ENCODE data around the gene SOHLH1.
A peak's percentile ranks its signal among the peaks of the same experiment; 100 is the strongest.

The SOHLH1 gene

DNA sequence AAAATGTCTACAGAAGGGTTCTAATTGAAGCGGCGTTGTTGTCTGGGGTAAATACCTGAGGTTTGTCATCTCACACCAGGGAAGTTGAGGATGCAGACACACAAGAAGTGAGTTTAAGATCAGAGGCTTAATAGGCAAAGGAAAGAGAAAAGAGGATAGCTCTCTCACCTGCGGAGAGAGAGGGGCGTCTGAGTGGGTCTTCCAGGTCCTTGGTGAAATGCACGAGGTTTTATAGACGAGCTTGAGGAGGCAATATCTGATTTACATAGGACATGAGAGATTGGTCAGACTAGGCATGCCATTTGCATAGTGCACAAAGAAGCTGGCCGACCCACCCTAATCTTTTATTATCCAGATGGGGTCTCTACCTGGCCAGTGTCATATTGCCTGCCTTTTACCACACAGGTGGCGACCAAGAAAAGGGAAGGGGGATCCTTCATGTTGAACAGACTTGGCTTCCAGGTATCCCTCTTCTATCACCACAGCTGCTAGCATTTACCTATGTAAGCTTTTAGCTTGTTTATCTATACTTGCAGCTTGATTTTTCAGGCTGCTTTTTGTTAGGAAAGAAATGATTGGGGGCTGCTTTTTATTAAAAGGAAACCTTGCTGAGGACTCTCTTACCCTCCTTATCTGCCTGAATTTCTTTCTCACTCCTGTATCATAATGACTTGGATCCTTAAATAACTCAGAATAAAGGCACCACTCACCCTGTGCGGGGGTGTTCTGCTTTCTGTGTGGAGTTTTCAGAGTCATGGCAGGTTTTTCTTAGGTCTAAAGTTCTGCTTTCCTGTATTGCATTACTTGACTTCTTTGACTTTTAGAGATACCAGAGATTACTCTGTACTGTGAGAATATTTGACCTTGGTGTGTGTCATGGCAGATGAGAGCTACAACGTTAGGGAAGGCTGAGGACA is 50.5 kb downstream of the SOHLH1 start:
- Histone ChIP-seq H3K9ac (ENCODE audit: low read length in 5 of 5) (no peak overlapping the region), H3K4me3 (ENCODE audit: low read depth in 1 of 5, low read length in 5 of 5) (no peak overlapping the region), H3K27me3 (ENCODE audit: control insufficient read depth in 5 of 5, insufficient read depth in 4 of 5, low read length in 5 of 5) (no peaks in the 10 kb centered on the region), H3K9me3 (ENCODE audit: control insufficient read depth in 5 of 5, low read length in 5 of 5) (peaks cover 22 to 54% (median 44%) of the 10 kb centered on the region in 5 donors), H3K36me3 (ENCODE audit: control insufficient read depth in 5 of 5, insufficient read depth in 5 of 5, low read length in 5 of 5) (no peaks in the 10 kb centered on the region), H3K27ac (ENCODE audit: low read depth, low read length) (no peak overlapping the region), H3K4me1 (ENCODE audit: control insufficient read depth in 5 of 5, insufficient read depth in 5 of 5, low read length in 5 of 5) (no peaks in the 10 kb centered on the region)

DNA sequence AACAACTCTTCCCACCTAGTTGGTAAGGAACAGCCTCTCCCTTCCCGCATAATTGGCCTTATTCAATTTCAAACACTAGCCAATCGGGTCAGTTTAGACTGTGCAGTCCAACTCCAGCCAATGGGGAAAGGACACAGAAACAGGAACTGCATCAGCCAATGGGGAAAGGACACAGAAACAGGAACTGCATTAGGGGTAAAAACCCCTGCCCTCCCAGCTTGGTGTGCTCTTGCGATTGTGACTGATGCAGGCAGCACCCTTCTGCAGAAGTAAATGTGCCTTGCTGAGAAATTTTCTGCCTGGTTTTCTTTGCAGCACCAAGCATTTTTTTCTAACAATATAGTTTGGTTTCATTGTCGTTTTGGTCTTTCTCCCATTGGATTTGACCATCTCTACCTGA is 51.4 kb downstream of the SOHLH1 start:
- H3K4me1 ChIP-seq (ENCODE audit: control insufficient read depth in 5 of 5, insufficient read depth in 5 of 5, low read length in 5 of 5), result no peaks in the 10 kb centered on the region
- H3K27ac ChIP-seq (ENCODE audit: low read depth, low read length), result no peak overlapping the region
- H3K9me3 ChIP-seq (ENCODE audit: control insufficient read depth in 5 of 5, low read length in 5 of 5), result peaks cover 22 to 55% (median 44%) of the 10 kb centered on the region in 5 donors
- peak overlapping the region in 2 of 5 donors; percentile 24 to 40 for H3K4me3 ChIP-seq (ENCODE audit: low read depth in 1 of 5, low read length in 5 of 5)
- no peaks in the 10 kb centered on the region for H3K36me3 ChIP-seq (ENCODE audit: control insufficient read depth in 5 of 5, insufficient read depth in 5 of 5, low read length in 5 of 5)
- no peaks in the 10 kb centered on the region for H3K27me3 ChIP-seq (ENCODE audit: control insufficient read depth in 5 of 5, insufficient read depth in 4 of 5, low read length in 5 of 5)
- H3K9ac ChIP-seq (ENCODE audit: low read length in 5 of 5), result no peak overlapping the region

DNA sequence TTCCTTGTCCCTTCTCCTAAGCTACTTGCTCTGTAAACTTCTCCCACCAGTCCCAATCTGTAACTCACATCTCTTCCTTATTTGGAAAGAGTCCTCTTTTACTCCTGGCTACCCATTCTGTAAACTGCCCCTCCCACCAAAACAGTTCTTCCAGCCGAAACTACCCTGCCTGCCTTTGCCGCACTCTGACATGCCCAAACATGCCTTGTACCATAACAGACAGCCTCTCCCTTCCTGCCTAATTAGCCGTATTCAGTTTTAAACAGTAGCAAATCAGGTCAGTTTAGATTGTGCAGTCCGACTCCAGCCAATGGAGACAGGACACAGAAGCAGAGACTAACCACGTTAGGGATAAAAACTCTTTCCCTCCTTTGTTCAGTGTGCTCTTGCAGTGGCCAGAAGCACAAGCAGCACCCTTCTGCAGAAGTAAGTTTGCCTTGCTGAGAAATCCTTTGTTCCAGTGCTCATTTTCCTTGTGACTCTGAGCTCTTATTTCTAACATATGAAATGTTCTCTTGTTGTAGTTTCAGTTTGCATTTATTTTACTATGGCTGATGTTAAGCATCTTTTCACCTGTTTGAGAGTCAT is 54.6 kb downstream of the SOHLH1 start:
- Histone ChIP-seq H3K4me1 (ENCODE audit: control insufficient read depth in 5 of 5, insufficient read depth in 5 of 5, low read length in 5 of 5) (no peaks in the 10 kb centered on the region), H3K4me3 (ENCODE audit: low read depth in 1 of 5, low read length in 5 of 5) (peak overlapping the region in 1 of 5 donors; percentile 57), H3K27me3 (ENCODE audit: control insufficient read depth in 5 of 5, insufficient read depth in 4 of 5, low read length in 5 of 5) (peaks cover 0 to 2% (median 0%) of the 10 kb centered on the region in 5 donors), H3K36me3 (ENCODE audit: control insufficient read depth in 5 of 5, insufficient read depth in 5 of 5, low read length in 5 of 5) (no peaks in the 10 kb centered on the region), H3K9me3 (ENCODE audit: control insufficient read depth in 5 of 5, low read length in 5 of 5) (peaks cover 22 to 55% (median 39%) of the 10 kb centered on the region in 5 donors), H3K27ac (ENCODE audit: low read depth, low read length) (no peak overlapping the region), H3K9ac (ENCODE audit: low read length in 5 of 5) (no peak overlapping the region)

Measured in subcutaneous abdominal adipose tissue (tissue), 5 donors.